Measurements from ENCODE around the gene SPEM1.

SPEM1 gene

DNA sequence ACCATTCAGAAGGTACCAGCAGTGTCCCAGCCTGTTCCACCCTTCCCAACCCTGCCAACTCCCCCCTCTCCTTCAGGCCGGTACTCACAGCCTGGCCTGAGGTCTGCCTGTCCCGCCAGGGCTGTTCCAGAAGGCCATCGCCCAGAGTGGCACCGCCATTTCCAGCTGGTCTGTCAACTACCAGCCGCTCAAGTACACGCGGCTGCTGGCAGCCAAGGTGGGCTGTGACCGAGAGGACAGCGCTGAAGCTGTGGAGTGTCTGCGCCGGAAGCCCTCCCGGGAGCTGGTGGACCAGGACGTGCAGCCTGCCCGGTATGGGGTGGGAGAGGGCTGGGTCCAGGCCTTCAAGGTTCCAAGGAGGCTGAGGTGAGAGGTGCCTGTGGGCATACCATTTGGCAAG is 5.3 kb upstream of the SPEM1 start:
- no peak overlapping the region for H3K9ac ChIP-seq (ENCODE audit: low read length)
- H3K27ac ChIP-seq (ENCODE audit: low read depth, low read length): no peak overlapping the region
- no peaks in the 10 kb centered on the region for H3K4me1 ChIP-seq (ENCODE audit: control insufficient read depth, insufficient read depth, low read length)
- peaks cover 4% of the 10 kb centered on the region for H3K36me3 ChIP-seq (ENCODE audit: control insufficient read depth, insufficient read depth, low read length)
- no peak overlapping the region for H3K4me3 ChIP-seq (ENCODE audit: low read length)
- H3K27me3 ChIP-seq (ENCODE audit: control insufficient read depth, insufficient read depth, low read length): peaks cover 2% of the 10 kb centered on the region

DNA sequence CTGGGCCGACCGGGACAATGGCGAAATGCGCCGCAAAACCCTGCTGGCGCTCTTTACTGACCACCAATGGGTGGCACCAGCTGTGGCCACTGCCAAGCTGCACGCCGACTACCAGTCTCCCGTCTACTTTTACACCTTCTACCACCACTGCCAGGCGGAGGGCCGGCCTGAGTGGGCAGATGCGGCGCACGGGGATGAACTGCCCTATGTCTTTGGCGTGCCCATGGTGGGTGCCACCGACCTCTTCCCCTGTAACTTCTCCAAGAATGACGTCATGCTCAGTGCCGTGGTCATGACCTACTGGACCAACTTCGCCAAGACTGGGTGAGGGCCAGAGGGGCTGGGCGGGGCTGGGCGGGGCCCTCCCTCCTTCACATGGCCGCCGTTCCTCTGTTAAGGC is 4.3 kb upstream of the SPEM1 start:
- no peak overlapping the region for H3K4me3 ChIP-seq (ENCODE audit: low read length)
- H3K27ac ChIP-seq (ENCODE audit: low read depth, low read length): no peak overlapping the region
- H3K4me1 ChIP-seq (ENCODE audit: control insufficient read depth, insufficient read depth, low read length): no peaks in the 10 kb centered on the region
- H3K27me3 ChIP-seq (ENCODE audit: control insufficient read depth, insufficient read depth, low read length): no peaks in the 10 kb centered on the region
- no peaks in the 10 kb centered on the region for H3K36me3 ChIP-seq (ENCODE audit: control insufficient read depth, insufficient read depth, low read length)
- no peak overlapping the region for H3K9ac ChIP-seq (ENCODE audit: low read length)

DNA sequence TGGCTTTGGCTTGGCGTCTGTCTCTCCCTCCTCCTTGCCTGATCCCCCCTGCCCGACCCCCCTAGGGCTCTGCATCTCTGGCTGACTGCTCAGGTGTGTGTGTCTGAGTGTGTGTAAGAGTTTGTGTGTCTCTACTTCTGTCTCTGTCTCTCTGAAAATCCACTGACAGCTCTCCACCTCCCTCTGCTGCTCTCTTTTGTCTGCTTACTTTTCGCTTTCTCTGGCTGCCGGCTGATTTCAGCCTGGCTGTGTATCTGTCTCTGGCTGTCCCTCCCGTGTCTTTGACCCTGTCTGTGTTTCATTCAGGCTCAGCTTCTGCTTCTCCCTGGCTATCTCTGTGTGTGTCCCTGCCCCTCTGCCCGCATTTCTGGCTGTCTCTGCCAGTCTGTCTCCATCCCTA is 3.8 kb upstream of the SPEM1 start:
- Histone ChIP-seq H3K27ac (ENCODE audit: low read depth, low read length) (no peak overlapping the region), H3K4me1 (ENCODE audit: control insufficient read depth, insufficient read depth, low read length) (no peaks in the 10 kb centered on the region), H3K36me3 (ENCODE audit: control insufficient read depth, insufficient read depth, low read length) (no peaks in the 10 kb centered on the region)

GRCh38 chr17:7417056-7417655 is 3.0 kb upstream of the SPEM1 start:
- Histone ChIP-seq H3K36me3 (ENCODE audit: control insufficient read depth, insufficient read depth, low read length) (no peaks in the 10 kb centered on the region), H3K4me3 (ENCODE audit: low read length) (no peak overlapping the region), H3K27me3 (ENCODE audit: control insufficient read depth, insufficient read depth, low read length) (no peaks in the 10 kb centered on the region), H3K27ac (ENCODE audit: low read depth, low read length) (no peak overlapping the region), H3K9ac (ENCODE audit: low read length) (no peak overlapping the region), H3K4me1 (ENCODE audit: control insufficient read depth, insufficient read depth, low read length) (no peaks in the 10 kb centered on the region)

More for the DNA sequence above, 3.8 kb upstream of the SPEM1 start:
- Histone ChIP-seq H3K27me3 (ENCODE audit: control insufficient read depth, insufficient read depth, low read length) (no peaks in the 10 kb centered on the region), H3K4me3 (ENCODE audit: low read length) (no peak overlapping the region), H3K9ac (ENCODE audit: low read length) (no peak overlapping the region)

- H3K4me1 ChIP-seq (ENCODE audit: control insufficient read depth, insufficient read depth, low read length): no peaks in the 10 kb centered on the region
- H3K4me3 ChIP-seq (ENCODE audit: low read length): no peak overlapping the region
- no peaks in the 10 kb centered on the region for H3K27me3 ChIP-seq (ENCODE audit: control insufficient read depth, insufficient read depth, low read length)
- no peak overlapping the region for H3K9ac ChIP-seq (ENCODE audit: low read length)
- H3K27ac ChIP-seq (ENCODE audit: low read depth, low read length): no peak overlapping the region
- no peaks in the 10 kb centered on the region for H3K36me3 ChIP-seq (ENCODE audit: control insufficient read depth, insufficient read depth, low read length)
Observed at GRCh38 chr17:7418472-7419152, 1.5 kb upstream of the SPEM1 start.

- no peaks in the 10 kb centered on the region for H3K36me3 ChIP-seq (ENCODE audit: control insufficient read depth, insufficient read depth, low read length)
- H3K9ac ChIP-seq (ENCODE audit: low read length): no peak overlapping the region
- H3K4me3 ChIP-seq (ENCODE audit: low read length): no peak overlapping the region
- no peaks in the 10 kb centered on the region for H3K27me3 ChIP-seq (ENCODE audit: control insufficient read depth, insufficient read depth, low read length)
- no peak overlapping the region for H3K27ac ChIP-seq (ENCODE audit: low read depth, low read length)
- no peaks in the 10 kb centered on the region for H3K4me1 ChIP-seq (ENCODE audit: control insufficient read depth, insufficient read depth, low read length)
Observed at GRCh38 chr17:7421186-7421585, 1.1 kb downstream of the SPEM1 start.

DNA sequence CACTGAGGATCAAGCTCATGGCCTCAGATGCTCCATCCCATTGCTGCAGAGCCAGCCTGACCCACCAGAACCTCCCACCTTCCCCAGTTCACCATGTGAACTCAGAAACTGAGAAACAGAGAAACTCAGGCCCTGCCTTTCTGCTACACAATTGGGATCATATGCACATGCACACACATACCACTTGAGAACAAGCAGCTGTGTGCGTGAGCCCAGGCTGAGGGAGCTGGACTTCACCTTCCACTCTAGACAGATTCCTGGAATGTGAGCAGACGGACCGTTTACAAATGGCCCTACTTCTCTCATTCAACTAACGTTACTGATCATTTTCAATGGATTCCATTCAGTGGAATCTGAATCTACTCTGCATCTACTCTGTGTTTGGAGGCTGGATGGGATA is 3.6 kb downstream of the SPEM1 start:
- Histone ChIP-seq H3K4me3 (ENCODE audit: low read length) (no peak overlapping the region), H3K27ac (ENCODE audit: low read depth, low read length) (no peak overlapping the region)

GRCh38 chr17:7425316-7425715 is 5.2 kb downstream of the SPEM1 start, which contains the start of gene SPEM2:
SPEM2 (plus strand) TSS chr17:7425616; CDS start chr17:7425689, 73 bp downstream.
- H3K27ac ChIP-seq (ENCODE audit: low read depth, low read length): no peak within 1 kb of the TSS
- no peak within 1 kb of the TSS for H3K4me3 ChIP-seq (ENCODE audit: low read length)
- no peaks in the 10 kb centered on the region for H3K4me1 ChIP-seq (ENCODE audit: control insufficient read depth, insufficient read depth, low read length)
- no peaks in the 10 kb centered on the region for H3K27me3 ChIP-seq (ENCODE audit: control insufficient read depth, insufficient read depth, low read length)
- no peaks in the 10 kb centered on the region for H3K36me3 ChIP-seq (ENCODE audit: control insufficient read depth, insufficient read depth, low read length)
- no peak within 1 kb of the TSS for H3K9ac ChIP-seq (ENCODE audit: low read length)

More for the DNA sequence above, 3.6 kb downstream of the SPEM1 start:
- H3K36me3 ChIP-seq (ENCODE audit: control insufficient read depth, insufficient read depth, low read length): no peaks in the 10 kb centered on the region
- no peak overlapping the region for H3K9ac ChIP-seq (ENCODE audit: low read length)
- no peaks in the 10 kb centered on the region for H3K4me1 ChIP-seq (ENCODE audit: control insufficient read depth, insufficient read depth, low read length)
- H3K27me3 ChIP-seq (ENCODE audit: control insufficient read depth, insufficient read depth, low read length): no peaks in the 10 kb centered on the region

- H3K36me3 ChIP-seq (ENCODE audit: control insufficient read depth, insufficient read depth, low read length): no peaks in the 10 kb centered on the region
- no peak overlapping the region for H3K27ac ChIP-seq (ENCODE audit: low read depth, low read length)
- H3K4me1 ChIP-seq (ENCODE audit: control insufficient read depth, insufficient read depth, low read length): no peaks in the 10 kb centered on the region
- H3K27me3 ChIP-seq (ENCODE audit: control insufficient read depth, insufficient read depth, low read length): no peaks in the 10 kb centered on the region
- H3K4me3 ChIP-seq (ENCODE audit: low read length): no peak overlapping the region
- H3K9ac ChIP-seq (ENCODE audit: low read length): no peak overlapping the region
Observed at GRCh38 chr17:7425756-7426155, 5.6 kb downstream of the SPEM1 start.

DNA sequence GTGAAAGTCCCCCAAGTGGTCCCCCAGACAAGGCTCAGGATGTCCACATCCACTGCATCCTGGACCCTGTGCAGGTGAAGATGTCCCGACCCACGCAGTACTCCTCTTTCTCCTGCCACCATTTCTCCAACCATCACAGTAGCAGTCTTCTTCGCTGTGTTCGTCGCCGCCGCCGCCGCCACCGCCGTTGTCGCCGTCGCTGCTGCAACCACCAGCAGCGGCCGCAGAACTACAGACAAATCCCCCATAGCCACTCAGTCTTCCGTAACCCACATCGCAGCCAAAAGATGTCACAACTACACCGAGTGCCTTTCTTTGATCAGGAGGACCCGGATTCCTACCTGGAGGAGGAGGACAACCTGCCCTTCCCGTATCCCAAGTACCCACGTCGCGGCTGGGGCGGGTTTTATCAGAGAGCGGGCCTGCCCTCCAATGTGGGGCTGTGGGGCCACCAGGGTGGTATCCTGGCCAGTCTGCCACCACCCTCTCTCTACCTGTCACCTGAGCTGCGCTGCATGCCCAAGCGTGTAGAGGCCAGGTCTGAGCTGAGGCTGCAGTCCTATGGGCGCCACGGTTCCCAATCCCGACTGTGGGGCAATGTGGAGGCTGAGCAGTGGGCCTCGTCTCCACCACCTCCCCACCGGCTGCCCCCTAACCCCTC is 6.2 kb downstream of the SPEM1 start:
- H3K27me3 ChIP-seq (ENCODE audit: control insufficient read depth, insufficient read depth, low read length): no peaks in the 10 kb centered on the region
- no peaks in the 10 kb centered on the region for H3K4me1 ChIP-seq (ENCODE audit: control insufficient read depth, insufficient read depth, low read length)

DNA sequence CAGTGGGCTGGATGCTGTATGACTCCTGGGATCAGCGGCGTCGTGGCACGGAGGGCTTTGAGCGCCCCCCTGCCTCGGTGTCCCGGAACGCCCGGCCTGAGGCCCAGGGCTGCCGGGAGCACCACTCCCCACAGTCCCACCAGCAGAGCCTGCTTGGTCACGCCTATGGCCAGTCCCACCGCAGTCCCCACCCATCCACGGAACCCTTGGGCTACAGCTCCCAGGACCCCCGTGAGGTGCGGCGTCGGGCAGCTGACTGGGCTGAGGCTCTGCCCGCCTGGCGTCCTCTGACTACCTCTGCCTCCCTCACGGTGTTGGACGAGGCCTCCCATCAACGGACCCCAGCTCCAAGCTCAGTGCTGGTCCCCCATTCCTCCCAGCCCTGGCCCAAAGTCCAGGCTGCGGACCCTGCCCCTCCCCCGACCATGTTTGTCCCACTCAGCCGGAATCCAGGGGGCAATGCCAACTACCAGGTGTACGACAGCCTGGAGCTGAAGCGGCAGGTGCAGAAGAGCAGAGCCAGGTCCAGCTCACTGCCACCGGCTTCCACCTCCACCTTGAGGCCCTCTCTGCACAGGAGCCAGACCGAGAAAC is 6.9 kb downstream of the SPEM1 start:
- no peaks in the 10 kb centered on the region for H3K4me1 ChIP-seq (ENCODE audit: control insufficient read depth, insufficient read depth, low read length)
- no peak overlapping the region for H3K4me3 ChIP-seq (ENCODE audit: low read length)
- H3K36me3 ChIP-seq (ENCODE audit: control insufficient read depth, insufficient read depth, low read length): no peaks in the 10 kb centered on the region
- no peak overlapping the region for H3K27ac ChIP-seq (ENCODE audit: low read depth, low read length)
- no peaks in the 10 kb centered on the region for H3K27me3 ChIP-seq (ENCODE audit: control insufficient read depth, insufficient read depth, low read length)
- H3K9ac ChIP-seq (ENCODE audit: low read length): no peak overlapping the region

More for the DNA sequence above, 6.2 kb downstream of the SPEM1 start:
- no peak overlapping the region for H3K27ac ChIP-seq (ENCODE audit: low read depth, low read length)
- no peak overlapping the region for H3K9ac ChIP-seq (ENCODE audit: low read length)
- no peak overlapping the region for H3K4me3 ChIP-seq (ENCODE audit: low read length)
- H3K36me3 ChIP-seq (ENCODE audit: control insufficient read depth, insufficient read depth, low read length): no peaks in the 10 kb centered on the region

DNA sequence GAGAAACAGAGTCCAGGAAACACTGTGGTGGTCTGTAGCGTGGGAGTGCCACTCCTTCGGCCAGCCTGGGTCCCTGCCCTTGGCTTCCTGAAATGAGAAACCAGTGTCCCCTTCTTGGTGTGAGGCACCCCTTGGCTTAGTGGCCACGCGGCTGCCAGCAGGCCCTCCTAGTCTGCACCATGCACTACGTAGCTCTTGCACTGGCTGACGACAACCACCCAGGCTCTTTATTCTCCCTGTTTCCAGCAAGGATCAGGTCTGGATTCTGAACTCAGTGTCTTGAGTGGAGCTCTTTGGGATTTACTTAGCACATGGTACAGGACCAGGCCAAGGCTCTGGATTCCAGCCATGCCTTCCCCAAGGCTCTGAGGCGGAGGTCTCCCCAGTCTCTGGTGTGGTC is 7.4 kb downstream of the SPEM1 start:
- H3K27ac ChIP-seq (ENCODE audit: low read depth, low read length): no peak overlapping the region
- no peaks in the 10 kb centered on the region for H3K4me1 ChIP-seq (ENCODE audit: control insufficient read depth, insufficient read depth, low read length)
- no peak overlapping the region for H3K4me3 ChIP-seq (ENCODE audit: low read length)
- no peaks in the 10 kb centered on the region for H3K27me3 ChIP-seq (ENCODE audit: control insufficient read depth, insufficient read depth, low read length)
- no peaks in the 10 kb centered on the region for H3K36me3 ChIP-seq (ENCODE audit: control insufficient read depth, insufficient read depth, low read length)
- H3K9ac ChIP-seq (ENCODE audit: low read length): no peak overlapping the region
